ENCODE data around the gene PAPOLB.

PAPOLB gene

DNA sequence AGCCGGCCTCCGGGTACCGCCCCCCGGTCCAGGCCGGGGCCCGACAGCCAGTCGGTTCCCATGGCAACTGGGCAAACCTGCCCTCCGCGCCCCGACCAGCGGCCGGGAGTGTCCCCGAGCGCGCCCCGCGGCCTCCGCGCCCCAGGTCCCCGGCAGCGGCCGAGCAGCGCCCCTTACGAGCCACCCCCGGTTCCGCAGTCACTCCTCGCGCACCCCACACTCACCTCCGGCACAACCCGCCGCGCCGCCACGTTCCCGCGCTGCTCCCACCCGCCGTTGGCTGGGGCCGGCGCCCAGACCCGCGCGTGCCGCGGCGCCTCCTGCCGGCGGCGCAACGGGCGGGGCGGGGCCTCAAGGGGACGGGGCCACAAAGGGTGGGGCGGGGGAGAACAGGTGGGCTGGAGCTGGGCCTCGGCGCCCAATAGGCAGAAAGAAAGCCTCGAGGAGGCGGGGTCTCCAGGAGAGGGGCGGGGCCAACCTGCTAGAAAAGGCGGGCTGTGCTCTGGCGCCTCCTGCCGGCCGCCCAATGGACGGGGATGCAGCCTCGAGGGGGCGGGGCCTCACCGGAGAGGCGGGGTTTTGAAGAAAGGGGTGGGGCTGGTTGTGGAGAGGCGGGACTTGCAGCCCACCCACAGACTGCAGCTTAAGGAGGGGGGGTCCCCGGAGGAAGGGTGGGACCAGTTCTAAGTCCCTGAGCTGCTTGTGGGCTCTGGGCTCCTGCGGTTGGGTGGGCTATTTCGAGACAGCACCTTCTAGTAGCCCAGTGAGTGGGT, 21.7 kb upstream of the PAPOLB start, which contains the start of gene RADIL:
Gene RADIL (minus strand): TSS at position 345 of the 773 bp plus-strand sequence. CDS start 5,577 bp downstream, outside the sequence.
- DNase-seq (ENCODE audit: low read depth): peak; percentile 91
- peak within 1 kb of the TSS; percentile 47 for H3K4me3 ChIP-seq (ENCODE audit: low read depth, low read length)
- peak; percentile 80 for TF ChIP-seq CTCF (conservative IDR thresholded peaks at IDR 0.05; ENCODE audit: low read depth, low read length)

GRCh38 chr7:4883033-4883371, 21.2 kb upstream of the PAPOLB start:
- no peak for TF ChIP-seq CTCF (conservative IDR thresholded peaks at IDR 0.05; ENCODE audit: low read depth, low read length)
- DNase-seq (ENCODE audit: low read depth): no peak
- peak overlapping the region; percentile 47 for H3K4me3 ChIP-seq (ENCODE audit: low read depth, low read length)

DNA sequence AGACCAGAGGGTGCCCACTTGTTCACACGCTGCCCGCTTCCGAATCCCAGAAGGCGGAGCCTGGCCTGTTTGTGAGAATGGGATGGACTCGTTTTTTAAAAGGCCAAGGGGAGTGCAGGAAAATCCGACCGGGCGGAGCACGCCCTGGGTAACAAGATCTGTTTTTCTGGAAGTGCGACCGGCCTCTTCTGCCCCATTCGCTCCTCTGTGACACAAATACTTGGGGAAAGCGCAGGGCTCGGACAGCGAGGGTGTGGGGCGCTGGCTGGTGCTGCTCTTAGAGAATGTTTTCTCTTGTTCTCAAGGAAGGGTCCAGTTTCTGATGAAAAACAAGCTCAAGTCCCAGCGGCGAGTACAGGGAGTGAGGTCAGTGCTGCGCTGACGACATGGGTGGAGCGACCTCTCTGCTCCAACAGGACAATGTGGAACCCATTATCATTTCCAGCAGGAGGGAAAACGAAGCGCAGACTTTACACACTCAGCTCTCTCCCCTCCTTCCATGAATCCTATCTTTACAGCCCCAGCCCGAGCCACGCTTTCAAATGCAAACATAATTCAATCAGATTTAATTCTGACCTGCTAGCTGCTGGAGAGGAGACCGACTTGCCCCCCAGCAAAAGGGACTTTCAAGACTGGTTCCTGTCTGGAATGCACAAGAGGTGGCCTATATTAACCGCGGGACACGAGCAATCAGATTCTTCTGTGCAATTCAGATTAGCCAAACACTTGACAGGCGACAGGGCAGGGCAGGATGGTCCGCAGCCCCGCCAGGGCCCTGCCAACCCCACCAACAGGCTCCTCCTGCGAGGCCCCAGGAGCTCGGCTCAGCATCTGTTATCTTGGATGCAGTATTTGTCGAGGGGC, 20.6 kb upstream of the PAPOLB start:
- TF ChIP-seq CTCF (conservative IDR thresholded peaks at IDR 0.05; ENCODE audit: low read depth, low read length): no peak
- DNase-seq (ENCODE audit: low read depth): peak; percentile 43
- peak overlapping the region; percentile 47 for H3K4me3 ChIP-seq (ENCODE audit: low read depth, low read length)

- no peak overlapping the region for H3K4me3 ChIP-seq (ENCODE audit: low read depth, low read length)
- TF ChIP-seq CTCF (conservative IDR thresholded peaks at IDR 0.05; ENCODE audit: low read depth, low read length): no peak
- DNase-seq (ENCODE audit: low read depth): peak; percentile 14
Measured at GRCh38 chr7:4880218-4880617, 18.4 kb upstream of the PAPOLB start.

DNA sequence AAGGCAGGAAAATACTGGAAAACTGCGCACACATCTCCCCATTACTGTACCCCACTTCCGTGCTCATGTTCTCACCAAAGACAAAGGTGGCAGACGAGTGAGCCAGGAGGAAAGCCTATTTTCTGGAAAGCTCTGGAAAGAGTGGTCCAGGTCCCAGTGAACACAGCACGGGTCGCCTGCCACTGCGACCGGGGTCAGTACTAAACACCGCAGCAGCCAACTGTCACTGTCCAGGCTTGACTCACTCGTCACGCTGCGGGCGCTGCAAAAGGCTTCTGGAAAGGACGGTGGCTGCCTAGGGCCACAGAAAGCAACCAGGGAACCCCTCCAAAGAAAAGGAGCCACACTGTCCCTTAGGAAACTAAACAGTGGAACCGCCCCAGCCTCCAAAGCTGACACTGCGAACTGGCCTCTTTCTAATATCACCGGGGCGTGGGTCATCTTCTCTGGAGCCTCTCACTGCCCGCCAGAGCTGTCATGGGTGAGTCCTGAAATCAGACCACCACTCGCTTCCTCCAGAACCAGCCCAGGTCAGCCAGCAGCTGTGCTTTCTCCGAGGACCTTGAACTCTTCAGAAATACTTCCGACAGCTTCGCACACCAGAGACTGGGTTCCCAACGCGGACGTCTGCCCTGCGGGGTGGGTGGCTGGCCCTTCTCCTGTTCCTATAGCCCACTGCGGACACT, 17.7 kb upstream of the PAPOLB start:
- no peak overlapping the region for H3K4me3 ChIP-seq (ENCODE audit: low read depth, low read length)
- no peak for TF ChIP-seq CTCF (conservative IDR thresholded peaks at IDR 0.05; ENCODE audit: low read depth, low read length)
- no peak for DNase-seq (ENCODE audit: low read depth)

DNA sequence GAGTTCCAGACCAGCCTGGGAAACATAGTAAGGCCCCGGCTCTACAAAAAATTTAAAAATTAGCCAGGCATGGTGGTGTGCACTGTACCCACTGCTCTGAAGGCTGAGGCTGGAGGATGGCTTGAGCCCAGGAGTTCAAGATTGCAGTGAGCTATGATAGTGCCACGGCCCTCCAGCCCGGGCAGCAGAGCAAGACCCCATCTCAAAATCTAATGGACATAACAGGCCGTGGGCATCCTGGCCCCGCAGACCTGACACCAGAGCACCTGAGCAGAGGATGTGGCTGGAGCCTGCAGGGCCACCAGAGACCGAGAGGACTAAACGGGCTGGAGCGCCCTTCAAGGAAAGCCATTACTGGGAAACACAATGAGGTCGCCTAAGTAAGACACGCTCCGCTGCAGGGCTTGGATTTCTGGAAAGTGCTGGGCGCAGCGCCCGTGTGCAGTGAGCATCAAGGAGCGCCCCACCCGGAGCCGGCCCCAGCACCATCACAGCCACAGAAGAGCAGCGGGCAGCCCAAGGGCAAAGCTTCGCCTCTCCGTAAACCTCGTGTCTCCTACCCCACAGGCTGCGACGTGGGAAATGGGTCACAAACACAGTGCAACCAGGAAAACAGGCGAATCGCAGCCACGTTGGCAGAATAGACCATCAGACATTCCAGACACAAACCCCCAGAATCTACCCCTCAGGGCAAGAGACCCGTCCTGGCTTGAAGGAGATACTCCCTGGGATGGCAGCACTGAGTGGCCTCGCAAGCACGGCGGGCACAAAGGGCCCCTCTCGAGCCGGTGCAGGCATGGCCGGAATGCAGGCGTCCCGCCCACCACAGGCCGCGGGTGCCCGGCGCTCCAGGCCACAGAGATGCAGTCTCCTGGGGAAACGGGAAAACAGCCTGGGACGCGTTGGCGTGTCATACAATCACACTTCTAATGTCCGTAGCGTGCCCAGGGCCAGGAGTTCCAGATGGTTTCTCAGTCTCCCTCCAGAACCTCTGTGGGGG, 16.8 kb upstream of the PAPOLB start:
- no peak for TF ChIP-seq CTCF (conservative IDR thresholded peaks at IDR 0.05; ENCODE audit: low read depth, low read length)
- DNase-seq (ENCODE audit: low read depth): no peak
- H3K4me3 ChIP-seq (ENCODE audit: low read depth, low read length): no peak overlapping the region

Measured in choroid plexus epithelial cell (primary cell).